ENCODE measurements around the gene AHCYL1.

The AHCYL1 gene

DNA sequence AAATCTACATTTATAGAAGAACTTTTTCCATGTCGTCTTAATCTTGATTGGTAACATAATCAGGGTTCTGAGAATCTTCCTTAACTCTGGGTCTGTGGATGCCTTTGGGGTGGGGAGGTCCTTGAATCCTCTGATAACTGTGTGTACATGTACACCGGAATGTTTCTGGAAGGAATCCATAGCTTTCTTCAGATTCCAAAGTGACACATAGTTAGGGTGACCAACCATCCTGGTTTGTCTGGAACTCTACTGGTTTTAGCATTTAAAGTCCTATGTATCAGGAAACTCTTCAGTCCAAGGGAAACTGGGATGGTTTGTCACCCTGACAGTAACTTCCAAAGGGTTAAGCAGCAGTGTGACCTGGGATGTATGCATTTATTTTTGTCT lies 66.7 kb downstream of the AHCYL1 start:
- no peaks in the 10 kb centered on the region for H3K27me3 ChIP-seq (ENCODE audit: control insufficient read depth in 1 of 2, insufficient read depth in 2 of 2, low read length in 2 of 2)
- no peak overlapping the region for H3K4me3 ChIP-seq (ENCODE audit: low read length in 2 of 2)
- H3K9me3 ChIP-seq (ENCODE audit: control insufficient read depth in 2 of 2, low read length in 2 of 2): no peaks in the 10 kb centered on the region
- peaks cover 70 to 85% of the 10 kb centered on the region in 2 donors for H3K36me3 ChIP-seq (ENCODE audit: control insufficient read depth in 2 of 2, insufficient read depth in 2 of 2, low read length in 2 of 2)
- H3K27ac ChIP-seq (ENCODE audit: low read length): no peak overlapping the region
- no peak overlapping the region for H3K9ac ChIP-seq (ENCODE audit: low read length in 2 of 2)
- peaks cover 7% of the 10 kb centered on the region for H3K4me1 ChIP-seq (ENCODE audit: control insufficient read depth, insufficient read depth, low read length)

DNA sequence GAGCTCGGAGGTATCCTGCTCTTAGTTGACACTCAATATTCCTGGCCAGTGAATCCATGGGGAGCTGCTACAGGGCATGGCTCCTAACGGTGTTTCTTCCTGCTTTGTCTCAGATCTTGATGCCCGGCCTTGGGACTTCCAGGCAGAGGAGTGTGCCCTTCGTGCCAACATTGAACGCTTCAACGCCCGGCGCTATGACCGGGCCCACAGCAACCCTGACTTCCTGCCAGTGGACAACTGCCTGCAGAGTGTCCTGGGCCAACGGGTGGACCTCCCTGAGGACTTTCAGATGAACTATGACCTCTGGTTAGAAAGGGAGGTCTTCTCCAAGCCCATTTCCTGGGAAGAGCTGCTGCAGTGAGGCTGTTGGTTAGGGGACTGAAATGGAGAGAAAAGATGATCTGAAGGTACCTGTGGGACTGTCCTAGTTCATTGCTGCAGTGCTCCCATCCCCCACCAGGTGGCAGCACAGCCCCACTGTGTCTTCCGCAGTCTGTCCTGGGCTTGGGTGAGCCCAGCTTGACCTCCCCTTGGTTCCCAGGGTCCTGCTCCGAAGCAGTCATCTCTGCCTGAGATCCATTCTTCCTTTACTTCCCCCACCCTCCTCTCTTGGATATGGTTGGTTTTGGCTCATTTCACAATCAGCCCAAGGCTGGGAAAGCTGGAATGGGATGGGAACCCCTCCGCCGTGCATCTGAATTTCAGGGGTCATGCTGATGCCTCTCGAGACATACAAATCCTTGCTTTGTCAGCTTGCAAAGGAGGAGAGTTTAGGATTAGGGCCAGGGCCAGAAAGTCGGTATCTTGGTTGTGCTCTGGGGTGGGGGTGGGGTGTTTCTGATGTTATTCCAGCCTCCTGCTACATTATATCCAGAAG lies 69.2 kb downstream of the AHCYL1 start:
- Histone ChIP-seq H3K4me1 (ENCODE audit: control insufficient read depth, insufficient read depth, low read length) (peaks cover 11% of the 10 kb centered on the region), H3K36me3 (ENCODE audit: control insufficient read depth in 2 of 2, insufficient read depth in 2 of 2, low read length in 2 of 2) (peaks cover 73 to 79% of the 10 kb centered on the region in 2 donors), H3K9me3 (ENCODE audit: control insufficient read depth in 2 of 2, low read length in 2 of 2) (no peaks in the 10 kb centered on the region), H3K27me3 (ENCODE audit: control insufficient read depth in 1 of 2, insufficient read depth in 2 of 2, low read length in 2 of 2) (no peaks in the 10 kb centered on the region), H3K9ac (ENCODE audit: low read length in 2 of 2) (no peak overlapping the region), H3K4me3 (ENCODE audit: low read length in 2 of 2) (no peak overlapping the region), H3K27ac (ENCODE audit: low read length) (no peak overlapping the region)

DNA sequence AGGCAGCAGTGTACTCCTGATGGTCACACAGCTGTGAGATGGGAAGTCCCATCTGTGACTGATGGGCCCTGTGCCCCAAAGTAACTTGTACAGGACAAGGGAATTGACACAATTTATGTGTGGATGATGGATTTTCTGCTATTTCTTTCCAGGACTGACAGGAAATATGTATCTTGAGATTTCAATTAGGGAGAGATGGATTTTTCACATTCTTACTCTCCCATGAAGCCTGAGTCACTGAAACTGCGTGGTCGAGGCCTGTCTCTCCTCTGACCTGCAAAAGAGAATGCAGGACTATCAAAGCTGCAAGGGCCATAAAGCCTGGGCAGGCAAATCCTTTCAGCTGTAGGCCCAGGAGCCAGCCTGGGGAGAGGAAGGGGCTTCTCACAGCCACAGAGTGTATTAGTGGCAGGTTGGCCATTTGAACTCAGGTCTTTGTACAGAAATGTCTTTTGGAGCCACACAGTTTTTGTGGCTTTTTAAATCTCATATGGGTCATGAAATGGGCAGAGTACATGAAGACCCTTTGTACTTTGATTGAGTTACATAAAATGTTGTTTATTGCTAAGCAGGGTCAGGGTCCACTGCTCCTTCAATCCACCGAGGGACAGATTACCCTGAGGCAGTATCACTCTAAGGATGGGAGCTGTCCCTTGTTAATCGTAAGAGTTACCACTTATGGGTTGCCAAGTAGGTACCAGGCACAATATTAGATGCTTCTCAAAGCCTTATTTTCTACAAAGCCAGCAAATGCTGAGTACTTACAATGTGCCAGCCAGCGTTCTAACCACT lies 71.1 kb downstream of the AHCYL1 start:
- H3K9ac ChIP-seq (ENCODE audit: low read length in 2 of 2): peak overlapping the region in 1 of 2 donors; percentile 29
- no peaks in the 10 kb centered on the region for H3K9me3 ChIP-seq (ENCODE audit: control insufficient read depth in 2 of 2, low read length in 2 of 2)
- H3K36me3 ChIP-seq (ENCODE audit: control insufficient read depth in 2 of 2, insufficient read depth in 2 of 2, low read length in 2 of 2): peaks cover 64 to 66% of the 10 kb centered on the region in 2 donors
- no peaks in the 10 kb centered on the region for H3K27me3 ChIP-seq (ENCODE audit: control insufficient read depth in 1 of 2, insufficient read depth in 2 of 2, low read length in 2 of 2)
- H3K27ac ChIP-seq (ENCODE audit: low read length): no peak overlapping the region
- peaks cover 5% of the 10 kb centered on the region for H3K4me1 ChIP-seq (ENCODE audit: control insufficient read depth, insufficient read depth, low read length)
- no peak overlapping the region for H3K4me3 ChIP-seq (ENCODE audit: low read length in 2 of 2)

DNA sequence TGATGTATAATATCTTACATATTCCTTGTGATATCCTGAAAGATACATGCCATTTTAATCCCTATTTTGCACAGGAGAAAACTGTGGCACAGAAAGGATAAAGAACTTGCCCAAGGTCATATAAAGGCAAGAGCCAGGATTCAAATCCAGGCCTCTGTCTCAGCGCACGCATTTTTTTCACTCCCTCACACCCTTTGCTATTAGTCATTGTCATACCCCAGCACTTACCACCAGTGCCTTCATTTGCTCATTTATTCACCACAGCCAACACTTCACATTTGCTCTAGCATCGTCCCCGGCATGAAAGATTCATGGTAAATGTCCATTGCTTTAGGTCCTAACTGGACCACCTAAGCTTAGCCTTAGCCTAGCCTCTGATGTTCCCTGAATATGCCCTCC lies 71.7 kb downstream of the AHCYL1 start:
- Histone ChIP-seq H3K36me3 (ENCODE audit: control insufficient read depth in 2 of 2, insufficient read depth in 2 of 2, low read length in 2 of 2) (peaks cover 58 to 61% of the 10 kb centered on the region in 2 donors), H3K27ac (ENCODE audit: low read length) (no peak overlapping the region), H3K27me3 (ENCODE audit: control insufficient read depth in 1 of 2, insufficient read depth in 2 of 2, low read length in 2 of 2) (no peaks in the 10 kb centered on the region)

DNA sequence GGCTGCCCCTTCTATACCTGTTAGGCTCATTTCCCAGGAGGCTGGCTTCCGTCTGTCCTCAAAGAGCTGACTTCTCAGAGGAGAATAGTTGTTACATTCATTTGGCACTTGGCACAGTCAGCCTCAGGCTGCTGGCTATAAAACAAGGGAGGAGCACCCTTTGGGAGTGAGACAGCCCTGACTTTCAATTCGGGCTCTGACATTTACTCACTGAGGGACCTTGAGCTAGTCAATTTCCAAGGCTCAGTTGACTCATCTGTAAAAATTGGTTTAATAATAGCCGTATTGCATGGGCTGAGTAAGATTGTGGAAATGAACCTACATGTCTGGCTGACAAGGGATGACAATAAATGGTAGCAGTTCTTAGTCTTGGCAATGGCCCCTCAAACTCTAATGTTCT lies 72.2 kb downstream of the AHCYL1 start:
- Histone ChIP-seq H3K36me3 (ENCODE audit: control insufficient read depth in 2 of 2, insufficient read depth in 2 of 2, low read length in 2 of 2) (peaks cover 53 to 56% of the 10 kb centered on the region in 2 donors), H3K27ac (ENCODE audit: low read length) (no peak overlapping the region)

More for the DNA sequence above, 71.7 kb downstream of the AHCYL1 start:
- Histone ChIP-seq H3K4me3 (ENCODE audit: low read length in 2 of 2) (no peak overlapping the region), H3K4me1 (ENCODE audit: control insufficient read depth, insufficient read depth, low read length) (peaks cover 5% of the 10 kb centered on the region), H3K9me3 (ENCODE audit: control insufficient read depth in 2 of 2, low read length in 2 of 2) (no peaks in the 10 kb centered on the region), H3K9ac (ENCODE audit: low read length in 2 of 2) (peak overlapping the region in 1 of 2 donors; percentile 29)

DNA sequence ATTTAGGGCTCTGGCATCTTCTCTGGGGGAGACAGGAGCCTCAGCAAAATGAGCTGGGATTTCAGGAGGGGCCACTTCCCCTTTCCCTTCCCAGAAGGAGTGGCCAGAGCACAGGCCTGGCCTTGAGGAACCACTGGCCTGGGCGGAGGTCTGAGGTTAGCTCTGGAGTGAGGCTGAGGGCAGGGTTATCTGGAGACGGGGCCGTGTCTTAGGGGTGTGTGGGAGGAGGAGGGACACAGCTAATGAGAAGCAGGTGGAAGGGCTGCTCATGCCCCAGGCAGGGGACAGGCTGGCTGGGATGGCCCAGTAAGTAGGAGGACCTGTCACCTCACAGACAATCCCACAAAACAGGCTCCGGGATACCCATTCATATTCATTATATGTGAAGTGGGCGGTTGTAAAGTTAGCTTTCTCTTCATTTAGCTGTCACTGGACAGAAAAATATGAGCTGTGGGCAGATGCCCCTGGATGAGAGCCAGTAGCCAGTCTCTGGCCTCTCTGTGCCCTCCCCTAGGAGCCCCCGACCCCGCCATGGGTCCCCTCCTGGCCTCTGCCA lies 73.5 kb downstream of the AHCYL1 start:
- Histone ChIP-seq H3K36me3 (ENCODE audit: control insufficient read depth in 2 of 2, insufficient read depth in 2 of 2, low read length in 2 of 2) (peaks cover 43 to 48% of the 10 kb centered on the region in 2 donors), H3K4me1 (ENCODE audit: control insufficient read depth, insufficient read depth, low read length) (peaks cover 5% of the 10 kb centered on the region), H3K9me3 (ENCODE audit: control insufficient read depth in 2 of 2, low read length in 2 of 2) (no peaks in the 10 kb centered on the region), H3K27ac (ENCODE audit: low read length) (no peak overlapping the region), H3K9ac (ENCODE audit: low read length in 2 of 2) (no peak overlapping the region), H3K4me3 (ENCODE audit: low read length in 2 of 2) (no peak overlapping the region), H3K27me3 (ENCODE audit: control insufficient read depth in 1 of 2, insufficient read depth in 2 of 2, low read length in 2 of 2) (no peaks in the 10 kb centered on the region)

More for the DNA sequence above, 72.2 kb downstream of the AHCYL1 start:
- Histone ChIP-seq H3K9ac (ENCODE audit: low read length in 2 of 2) (no peak overlapping the region), H3K9me3 (ENCODE audit: control insufficient read depth in 2 of 2, low read length in 2 of 2) (no peaks in the 10 kb centered on the region), H3K4me3 (ENCODE audit: low read length in 2 of 2) (no peak overlapping the region), H3K4me1 (ENCODE audit: control insufficient read depth, insufficient read depth, low read length) (peaks cover 5% of the 10 kb centered on the region), H3K27me3 (ENCODE audit: control insufficient read depth in 1 of 2, insufficient read depth in 2 of 2, low read length in 2 of 2) (no peaks in the 10 kb centered on the region)

DNA sequence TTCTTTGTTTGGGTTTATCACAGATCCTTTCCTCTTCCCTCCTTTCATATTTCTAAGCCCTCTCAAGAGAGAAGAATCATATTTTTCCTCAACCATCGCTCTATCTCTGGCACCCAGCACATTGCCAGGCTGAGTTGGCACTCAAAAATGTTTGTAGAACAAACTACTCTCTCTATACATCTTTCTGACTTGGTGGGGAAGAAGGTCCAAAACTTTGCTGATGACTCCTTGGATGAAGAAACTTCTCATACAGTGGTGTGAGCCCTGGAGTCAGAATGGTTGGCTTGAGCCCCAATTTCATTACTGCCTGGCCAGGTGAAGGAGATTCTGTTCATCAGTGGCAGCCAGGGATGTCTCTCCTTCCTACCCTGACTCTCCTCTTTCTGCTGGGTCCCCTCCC lies 74.0 kb downstream of the AHCYL1 start:
- no peaks in the 10 kb centered on the region for H3K27me3 ChIP-seq (ENCODE audit: control insufficient read depth in 1 of 2, insufficient read depth in 2 of 2, low read length in 2 of 2)
- no peaks in the 10 kb centered on the region for H3K9me3 ChIP-seq (ENCODE audit: control insufficient read depth in 2 of 2, low read length in 2 of 2)
- H3K9ac ChIP-seq (ENCODE audit: low read length in 2 of 2): no peak overlapping the region
- H3K4me1 ChIP-seq (ENCODE audit: control insufficient read depth, insufficient read depth, low read length): peaks cover 5% of the 10 kb centered on the region
- peaks cover 38 to 43% of the 10 kb centered on the region in 2 donors for H3K36me3 ChIP-seq (ENCODE audit: control insufficient read depth in 2 of 2, insufficient read depth in 2 of 2, low read length in 2 of 2)
- H3K27ac ChIP-seq (ENCODE audit: low read length): no peak overlapping the region
- H3K4me3 ChIP-seq (ENCODE audit: low read length in 2 of 2): no peak overlapping the region

DNA sequence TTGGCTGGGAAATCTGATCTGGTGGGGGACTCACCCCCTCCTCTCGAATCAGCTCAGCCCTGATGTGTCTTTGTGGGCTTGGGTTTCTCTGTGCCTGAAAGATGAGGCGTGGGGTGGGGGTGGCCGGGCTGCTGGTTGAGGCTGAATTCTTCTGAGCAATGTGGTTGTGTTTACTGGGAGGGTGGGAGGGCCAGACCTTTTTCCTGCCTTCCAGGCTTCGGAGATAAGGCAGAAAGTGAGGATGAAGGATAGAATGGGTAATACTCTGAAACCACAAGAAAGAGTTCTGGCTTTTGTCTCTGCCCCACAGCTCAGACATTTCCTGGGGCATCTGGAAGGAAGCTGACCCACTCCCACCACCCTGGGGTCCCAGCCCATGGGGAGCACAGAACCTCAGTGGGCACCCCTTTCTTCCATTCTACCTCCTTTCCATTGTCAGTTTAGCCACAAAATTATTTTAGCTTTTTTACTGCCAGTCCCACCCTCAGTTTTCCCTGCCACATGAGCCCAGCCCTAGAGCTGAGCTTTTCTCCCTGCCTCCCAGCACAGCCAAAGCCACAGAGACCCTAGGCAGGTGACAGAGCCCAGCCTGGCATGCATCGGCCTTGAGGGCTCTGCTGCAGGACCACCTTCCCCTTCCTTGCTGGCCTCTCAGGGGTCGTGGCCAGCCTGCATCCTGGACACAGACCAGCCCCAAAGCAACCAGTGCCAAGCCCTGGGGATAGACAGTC lies 74.7 kb downstream of the AHCYL1 start:
- H3K9me3 ChIP-seq (ENCODE audit: control insufficient read depth in 2 of 2, low read length in 2 of 2): no peaks in the 10 kb centered on the region
- peaks cover 5% of the 10 kb centered on the region for H3K4me1 ChIP-seq (ENCODE audit: control insufficient read depth, insufficient read depth, low read length)
- H3K27me3 ChIP-seq (ENCODE audit: control insufficient read depth in 1 of 2, insufficient read depth in 2 of 2, low read length in 2 of 2): no peaks in the 10 kb centered on the region
- H3K4me3 ChIP-seq (ENCODE audit: low read length in 2 of 2): no peak overlapping the region
- H3K27ac ChIP-seq (ENCODE audit: low read length): no peak overlapping the region
- H3K36me3 ChIP-seq (ENCODE audit: control insufficient read depth in 2 of 2, insufficient read depth in 2 of 2, low read length in 2 of 2): peaks cover 31 to 36% of the 10 kb centered on the region in 2 donors
- no peak overlapping the region for H3K9ac ChIP-seq (ENCODE audit: low read length in 2 of 2)

DNA sequence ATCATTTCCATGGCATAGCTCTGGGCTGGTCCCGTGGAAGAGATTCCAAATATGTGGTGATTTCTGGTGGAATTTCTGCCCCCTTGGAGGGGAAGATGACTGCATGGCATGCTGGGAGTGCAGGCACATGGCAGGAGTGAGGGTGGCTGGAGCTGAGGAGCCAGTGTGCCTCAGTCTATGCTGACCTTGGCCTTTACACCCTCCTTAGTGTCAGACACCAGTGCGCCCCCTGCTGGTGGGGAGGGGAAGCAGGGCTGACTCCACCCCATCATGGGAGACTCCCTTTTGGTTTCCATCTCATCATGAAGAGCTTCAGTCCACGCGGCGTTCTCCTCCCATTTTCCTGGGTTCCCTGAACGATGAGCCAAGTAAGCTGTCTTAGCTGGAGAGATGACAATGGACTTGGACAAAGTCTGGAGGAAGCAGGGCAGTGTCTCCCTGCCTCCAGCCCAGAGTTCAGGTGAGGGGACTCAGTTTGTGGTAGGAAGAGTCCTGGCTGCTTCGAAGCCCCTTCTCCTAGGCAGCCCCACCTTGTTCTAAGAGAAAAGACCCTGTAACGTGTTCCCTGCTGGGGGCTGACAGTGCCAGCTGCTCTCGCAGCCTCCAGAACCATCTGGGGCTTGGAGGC lies 75.6 kb downstream of the AHCYL1 start:
- no peak overlapping the region for H3K9ac ChIP-seq (ENCODE audit: low read length in 2 of 2)
- H3K27me3 ChIP-seq (ENCODE audit: control insufficient read depth in 1 of 2, insufficient read depth in 2 of 2, low read length in 2 of 2): no peaks in the 10 kb centered on the region
- H3K4me3 ChIP-seq (ENCODE audit: low read length in 2 of 2): no peak overlapping the region
- no peaks in the 10 kb centered on the region for H3K9me3 ChIP-seq (ENCODE audit: control insufficient read depth in 2 of 2, low read length in 2 of 2)
- peaks cover 24 to 27% of the 10 kb centered on the region in 2 donors for H3K36me3 ChIP-seq (ENCODE audit: control insufficient read depth in 2 of 2, insufficient read depth in 2 of 2, low read length in 2 of 2)
- H3K27ac ChIP-seq (ENCODE audit: low read length): no peak overlapping the region
- H3K4me1 ChIP-seq (ENCODE audit: control insufficient read depth, insufficient read depth, low read length): peaks cover 5% of the 10 kb centered on the region

DNA sequence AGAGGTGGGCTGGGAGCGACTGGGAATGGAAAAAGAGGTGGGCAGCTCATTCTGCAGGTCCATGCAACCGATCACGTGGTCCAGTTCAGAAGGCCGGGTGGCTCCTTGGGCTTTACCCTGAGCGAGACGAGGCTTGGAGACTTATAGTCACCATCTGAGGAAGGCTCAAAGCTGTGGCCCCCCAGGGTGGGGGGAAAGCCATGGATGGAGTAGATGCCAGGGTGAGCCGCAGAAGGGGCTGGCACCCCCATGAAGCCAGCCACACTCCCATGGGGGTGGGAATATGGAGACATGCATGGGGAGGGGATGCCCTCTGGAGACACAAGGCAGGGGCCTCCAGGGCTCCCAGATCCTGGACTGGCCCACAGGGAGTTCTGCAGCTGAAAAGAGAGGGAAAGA lies 76.1 kb downstream of the AHCYL1 start:
- H3K27ac ChIP-seq (ENCODE audit: low read length): no peak overlapping the region
- H3K27me3 ChIP-seq (ENCODE audit: control insufficient read depth in 1 of 2, insufficient read depth in 2 of 2, low read length in 2 of 2): no peaks in the 10 kb centered on the region
- H3K4me3 ChIP-seq (ENCODE audit: low read length in 2 of 2): no peak overlapping the region
- no peak overlapping the region for H3K9ac ChIP-seq (ENCODE audit: low read length in 2 of 2)
- peaks cover 5% of the 10 kb centered on the region for H3K4me1 ChIP-seq (ENCODE audit: control insufficient read depth, insufficient read depth, low read length)
- no peaks in the 10 kb centered on the region for H3K9me3 ChIP-seq (ENCODE audit: control insufficient read depth in 2 of 2, low read length in 2 of 2)
- peaks cover 19 to 22% of the 10 kb centered on the region in 2 donors for H3K36me3 ChIP-seq (ENCODE audit: control insufficient read depth in 2 of 2, insufficient read depth in 2 of 2, low read length in 2 of 2)

Data from stomach smooth muscle (tissue), 2 donors.